Stimulated activated CD4-positive, alpha-beta T cell treated with anti-CD3 and anti-CD28 coated beads, Interleukin-4, amount 100 ng/mL, for 24 hours (primary cell): ENCODE data around the gene EVPL.
A peak's percentile ranks its signal among the peaks of the same experiment; 100 is the strongest.
"Not testable (repeated sequence)": the region's sequence is repeated elsewhere in the genome, so short reads cannot be mapped to it uniquely, and the experiment has no call there.

ENCODE experiments used
- DNase-seq: peaks from one replicate; pipeline ENCODE4 v3.0.0-alpha.2; 2020

Gene EVPL

DNA sequence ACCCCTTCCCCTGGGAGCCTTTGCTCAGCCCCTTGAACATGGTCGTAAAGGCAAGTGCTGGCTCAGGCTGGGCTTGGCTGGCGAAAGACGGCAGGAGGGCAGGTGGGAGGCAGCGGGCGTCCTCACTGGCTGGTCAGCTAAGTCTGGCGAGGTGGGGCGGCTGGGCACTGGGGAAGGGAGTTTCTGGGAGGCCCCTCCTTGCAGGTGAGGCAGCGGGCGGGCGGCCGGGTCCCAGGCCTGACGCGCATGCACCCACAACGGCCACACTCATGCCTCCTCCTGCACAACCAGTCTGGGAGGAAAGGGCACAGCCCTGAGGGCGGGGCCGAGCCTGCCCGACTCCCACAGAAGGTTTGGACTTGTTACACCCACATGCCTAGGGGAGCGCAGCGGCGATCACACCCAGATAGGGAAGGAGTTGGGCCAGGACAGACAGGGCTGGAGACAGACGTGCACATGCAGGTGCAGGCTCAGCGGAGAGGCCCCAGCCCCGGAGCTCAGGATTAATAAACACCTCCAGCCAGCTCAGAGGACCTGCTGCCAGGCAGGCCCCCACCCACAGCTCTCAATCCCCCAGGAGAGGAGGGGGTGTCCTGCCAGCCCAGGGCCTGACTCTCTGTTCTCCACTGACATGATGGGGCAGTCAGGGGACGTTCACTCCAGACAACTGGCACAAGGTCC, at the start of gene EVPL:
EVPL (minus strand) TSS at position 148 of the 681 bp plus-strand sequence; CDS start at position 40, 108 bp downstream.
- DNase-seq: no peak

DNA sequence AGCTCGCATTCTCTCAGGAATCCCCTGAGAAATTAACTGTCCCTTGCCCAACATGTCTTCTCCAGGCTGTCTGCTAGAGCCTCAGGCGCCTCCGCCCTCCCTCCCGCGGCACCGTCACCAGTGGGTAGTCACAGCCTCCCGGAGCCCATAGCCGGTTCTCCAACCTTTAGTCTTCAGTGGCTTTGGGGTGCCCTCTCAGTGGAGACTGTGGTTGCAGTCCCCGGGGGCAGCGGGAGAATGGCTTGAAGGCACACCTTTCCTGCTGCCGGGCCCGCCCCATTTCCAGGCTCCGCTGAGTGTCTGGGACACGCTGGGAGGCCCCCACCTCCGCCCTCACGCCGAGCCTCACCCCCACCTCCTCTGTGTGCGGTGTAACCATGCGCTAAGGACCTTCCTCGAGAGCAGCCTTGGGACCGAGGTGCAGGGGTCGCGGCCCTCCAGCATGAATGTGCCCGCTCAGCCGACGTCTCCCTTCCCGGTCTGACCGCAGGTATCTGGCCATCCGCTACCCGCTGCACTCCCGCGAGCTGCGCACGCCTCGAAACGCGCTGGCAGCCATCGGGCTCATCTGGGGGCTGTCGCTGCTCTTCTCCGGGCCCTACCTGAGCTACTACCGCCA, 49.1 kb upstream of the EVPL start:
- DNase-seq: no peak

- no peak for DNase-seq
These were observed 48.4 kb upstream of the EVPL start for GRCh38 chr17:76075364-76076145.

- DNase-seq: no peak
These were observed 47.6 kb upstream of the EVPL start, which contains the start of gene GALR2 for GRCh38 chr17:76074390-76075363. Gene GALR2, plus strand, starts transcription at chr17:76074781. Its CDS starts 103 bp downstream, at chr17:76074884.

DNA sequence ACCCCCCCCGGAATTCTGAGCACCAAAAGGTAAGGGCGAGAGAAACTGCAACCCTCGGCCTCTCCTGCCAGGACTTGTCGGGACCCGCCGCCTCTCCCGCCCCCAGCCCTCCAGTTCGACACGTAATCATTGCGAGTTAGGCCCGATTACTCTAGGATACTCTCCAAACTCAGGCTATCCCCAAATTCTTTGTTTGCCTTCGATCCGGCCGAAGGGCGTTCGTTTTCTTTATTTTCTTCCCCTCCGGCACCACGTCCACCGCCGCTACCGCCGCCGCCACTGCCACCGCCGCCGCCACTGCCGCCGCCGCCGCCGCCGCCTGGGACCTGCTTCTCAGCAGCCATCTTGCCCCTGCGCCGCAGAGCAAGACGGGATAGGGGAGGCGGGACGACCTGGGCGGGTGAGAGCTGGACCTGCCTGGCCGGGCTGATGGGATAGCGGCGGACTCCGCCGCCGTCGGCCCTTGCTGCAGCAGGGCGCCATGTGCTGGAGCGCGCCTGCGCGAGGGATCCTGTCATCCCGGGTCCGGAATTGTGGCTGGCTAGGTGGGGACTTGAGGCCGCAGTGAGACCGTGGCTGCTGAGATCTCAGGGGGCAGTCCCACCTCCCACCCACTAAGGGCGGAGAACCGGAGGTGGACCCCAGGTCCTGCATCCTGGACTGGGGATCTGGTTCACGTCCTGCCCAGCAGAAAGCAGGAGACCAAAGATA, 45.2 kb upstream of the EVPL start, which contains the start of gene SRP68:
SRP68 (minus strand) TSS at position 370 of the 711 bp plus-strand sequence; CDS start at position 344, 26 bp downstream.
- peak; percentile 86 for DNase-seq

GRCh38 chr17:76071531-76072147, 44.5 kb upstream of the EVPL start:
- peak; percentile 56 for DNase-seq

GRCh38 chr17:76065775-76066174, 38.7 kb upstream of the EVPL start:
- no peak for DNase-seq

DNA sequence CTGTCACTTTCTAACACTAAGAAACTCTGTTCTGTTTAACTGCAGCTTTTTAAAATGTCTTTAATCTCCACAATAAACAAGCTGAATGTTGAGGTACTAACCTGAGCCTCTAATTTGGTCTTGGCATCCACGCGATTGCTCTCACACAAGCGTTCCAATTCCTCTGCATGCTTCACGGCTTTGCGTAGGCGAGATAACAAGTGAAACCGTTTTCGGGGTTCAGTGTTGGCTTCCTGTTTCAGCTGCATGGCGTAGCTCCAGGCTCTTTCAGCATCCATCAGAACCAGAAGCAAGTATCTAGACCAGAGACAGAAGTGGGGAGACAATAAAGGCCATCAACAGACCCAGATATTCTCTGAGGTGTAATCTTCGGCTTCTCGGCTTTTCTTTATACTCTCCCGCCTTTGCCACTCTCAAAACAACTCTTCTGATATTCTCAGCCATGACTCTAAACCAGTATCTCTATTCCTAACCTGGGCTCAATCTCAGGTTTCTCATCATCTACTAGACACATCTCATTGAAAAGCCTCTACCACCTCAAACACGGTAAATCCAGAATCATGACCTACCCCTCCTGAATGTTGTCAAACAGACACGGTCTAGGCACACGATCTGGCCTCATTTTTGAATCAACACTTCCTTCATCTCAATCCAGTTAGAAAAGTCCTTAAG, 36.9 kb upstream of the EVPL start:
- peak; percentile 76 for DNase-seq

DNA sequence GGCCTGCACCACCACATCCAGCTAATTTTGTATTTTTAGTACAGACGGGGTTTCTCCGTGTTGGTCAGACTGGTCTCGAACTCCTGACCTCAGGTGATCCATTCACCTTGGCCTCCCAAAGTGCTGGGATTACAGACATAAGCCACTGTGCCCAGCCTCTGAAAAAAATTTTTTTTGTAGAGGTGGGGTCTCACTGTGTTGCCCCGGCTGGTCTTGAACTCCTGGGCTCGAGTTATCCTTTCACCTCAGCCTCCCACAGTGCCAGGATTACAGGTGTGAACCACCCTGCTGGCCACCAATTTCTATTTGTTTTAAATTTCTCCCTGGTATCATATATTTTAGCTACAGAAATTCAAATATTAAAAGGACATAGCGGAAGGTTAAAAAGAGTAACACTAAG, 31.2 kb upstream of the EVPL start:
- not testable (repeated sequence) for DNase-seq

DNA sequence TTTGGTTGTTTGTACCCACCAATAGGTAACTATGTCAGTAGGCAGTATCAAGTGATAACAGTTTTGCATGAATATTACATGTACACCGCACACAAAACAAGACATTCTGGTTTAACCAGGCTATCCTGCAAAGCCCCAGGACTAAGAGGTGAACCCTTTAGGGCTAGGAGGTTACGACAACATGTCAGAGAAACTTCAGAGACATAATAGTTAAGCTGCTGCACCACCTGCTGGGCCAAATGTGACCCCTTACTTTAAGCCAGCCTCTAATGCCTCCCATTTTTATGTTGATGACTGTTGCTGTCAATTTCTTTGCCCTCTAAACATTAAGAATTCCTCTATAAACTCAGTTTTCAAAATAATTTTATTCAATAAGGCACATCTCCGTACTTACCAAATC, 29.8 kb upstream of the EVPL start:
- DNase-seq: no peak

- DNase-seq: no peak
These were observed 27.0 kb upstream of the EVPL start for GRCh38 chr17:76054112-76054476.

GRCh38 chr17:76053246-76054111, 26.4 kb upstream of the EVPL start:
- peak; percentile 52 for DNase-seq

DNA sequence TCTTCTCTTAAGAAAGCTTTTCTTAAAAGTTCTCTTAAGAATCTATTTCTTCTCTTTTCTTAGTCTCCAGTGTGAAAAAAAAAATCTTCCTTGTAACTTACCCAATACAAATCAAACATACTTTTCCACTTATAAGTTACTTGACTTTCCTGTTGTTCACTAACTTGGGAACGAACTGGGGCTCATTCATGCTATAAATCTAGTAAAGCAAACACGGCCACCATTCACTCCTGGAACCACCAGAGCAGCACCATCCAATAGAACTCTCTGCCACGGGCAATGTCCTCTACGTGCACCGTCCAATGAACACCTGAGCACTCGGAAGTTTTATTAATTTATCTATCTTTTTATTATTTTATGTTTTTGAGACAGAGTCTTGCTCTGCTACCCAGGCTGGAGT, 24.5 kb upstream of the EVPL start:
- no peak for DNase-seq

DNA sequence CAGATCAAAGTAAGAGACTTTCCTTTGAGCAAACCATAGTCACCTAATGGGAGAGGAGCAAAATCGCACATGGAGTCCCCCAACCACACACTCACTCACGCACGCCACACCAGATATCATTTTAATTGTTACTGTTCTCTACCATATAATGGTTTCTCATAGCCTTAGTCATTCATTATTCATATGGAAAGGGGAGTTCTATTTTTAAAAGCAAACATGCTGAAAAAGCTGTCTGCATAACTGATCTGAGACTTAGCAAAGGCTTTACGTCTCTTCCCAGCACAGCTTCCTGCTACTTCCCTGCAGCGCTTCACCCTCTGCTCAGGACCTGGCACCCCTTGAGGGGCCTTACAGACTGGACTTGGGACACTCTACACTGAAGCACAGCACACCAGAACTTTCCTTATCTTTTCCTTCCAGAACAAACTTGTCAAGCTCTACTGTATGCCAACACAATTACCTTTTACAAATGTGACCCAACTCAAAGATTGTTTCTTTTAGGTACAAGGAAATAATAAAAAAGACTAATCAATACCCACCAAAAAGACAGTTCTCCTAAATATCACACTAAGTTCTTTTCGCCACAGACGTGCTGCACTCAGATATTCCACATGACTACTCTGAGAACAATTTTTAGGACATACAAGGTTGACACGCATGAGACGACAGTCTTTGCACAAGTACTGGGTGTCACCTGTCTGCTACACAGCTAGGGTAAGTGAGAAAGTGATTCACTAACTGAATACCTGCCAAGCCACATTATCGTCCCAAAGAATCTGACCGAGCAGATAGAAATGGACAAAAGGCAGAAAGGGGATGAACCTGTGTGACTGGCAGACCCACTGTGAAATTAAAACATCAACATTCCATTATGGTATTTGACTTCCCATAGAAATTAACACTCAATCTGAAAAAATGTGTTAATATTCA, 23.7 kb upstream of the EVPL start:
- no peak for DNase-seq

GRCh38 chr17:76049836-76050537, 22.9 kb upstream of the EVPL start:
- no peak for DNase-seq

GRCh38 chr17:76049239-76049638, 22.1 kb upstream of the EVPL start:
- no peak for DNase-seq

DNA sequence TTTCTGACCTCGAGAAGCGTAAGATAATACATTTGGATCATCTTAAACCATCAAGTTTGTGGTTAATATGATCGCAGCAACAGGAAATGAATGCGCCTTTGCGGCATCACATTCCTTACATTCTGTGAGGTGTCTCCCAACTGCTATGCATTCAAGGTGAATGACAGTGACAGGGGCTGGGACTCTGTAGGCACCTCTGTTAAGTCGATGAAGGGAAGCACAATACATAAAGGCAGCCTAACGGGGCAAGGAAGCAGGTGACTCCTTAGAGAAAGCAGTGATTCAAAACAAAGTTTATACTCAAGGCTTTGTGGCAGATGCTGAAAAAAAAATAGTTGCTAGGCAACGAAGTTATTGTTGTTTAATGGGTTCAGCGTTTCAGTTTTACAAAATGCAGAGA, 21.6 kb upstream of the EVPL start:
- no peak for DNase-seq

DNA sequence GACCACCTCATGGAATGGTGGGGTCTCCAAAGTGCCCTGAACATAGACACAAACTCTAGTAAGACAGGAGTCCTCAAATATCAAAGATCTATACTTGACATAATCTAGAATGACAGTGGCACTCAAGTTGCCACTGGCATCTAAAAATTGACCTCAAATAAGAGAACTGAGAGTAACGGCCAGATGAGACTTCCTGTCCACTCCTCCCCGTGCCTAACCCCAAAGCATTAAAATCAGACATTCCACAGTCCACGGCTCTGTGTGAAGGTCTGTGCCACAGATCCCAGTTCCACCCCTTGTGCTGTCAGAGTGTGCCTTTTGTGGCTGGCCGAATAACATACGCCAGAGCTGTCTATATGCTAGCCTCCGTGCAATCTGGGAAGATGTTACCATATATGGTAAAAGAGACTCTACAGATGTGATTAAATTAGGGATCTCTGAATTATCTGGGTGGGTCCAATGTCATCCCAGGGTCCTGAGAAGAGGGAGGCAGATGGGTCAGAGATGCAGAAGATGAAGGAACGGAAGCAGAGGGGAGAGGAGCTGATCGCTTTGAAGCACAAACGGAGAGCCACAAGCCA, 21.0 kb upstream of the EVPL start:
- no peak for DNase-seq
